HEK293T (cell line): ENCODE results near the gene TSR2.

Experiments
- CTCF ChIA-PET: fragments of 350-600 bp; formaldehyde crosslinking; extraction: SDS; loops from one replicate; lab custom pipeline; 2021; ENCODE audit warnings: antibody characterized with exemption, inconsistent platforms; lab: Yijun Ruan, JAX
- POLR2A ChIA-PET: fragments of 350-600 bp; formaldehyde crosslinking; extraction: SDS; loops from one replicate; lab custom pipeline; 2020; ENCODE audit warnings: antibody characterized with exemption, inconsistent platforms; lab: Yijun Ruan, JAX
- DNase-seq: peaks from one replicate; pipeline ENCODE4 v3.0.0; 2012; ENCODE audit warnings: mixed read lengths; ENCODE audit errors: extremely low spot score
- ARNT ChIP-seq: fragments of 450-650 bp; IDR thresholded peaks from 2 replicates; pipeline ENCODE4 v1.6.1; 2017; ENCODE audit warnings: mild to moderate bottlenecking
- BHLHE40 ChIP-seq: fragments of 450-650 bp; IDR thresholded peaks from 2 replicates; pipeline ENCODE4 v1.6.1; 2016; ENCODE audit warnings: mild to moderate bottlenecking, moderate library complexity, borderline replicate concordance
- CTBP1 ChIP-seq: fragments of 450-650 bp; IDR thresholded peaks from 2 replicates; pipeline ENCODE4 v1.6.1; 2016; ENCODE audit warnings: borderline replicate concordance
- ELF4 ChIP-seq: fragments of 450-650 bp; IDR thresholded peaks from 2 replicates; pipeline ENCODE4 v1.6.1; 2017; ENCODE audit warnings: antibody characterized with exemption
- FOXA1 ChIP-seq: fragments of 450-650 bp; IDR thresholded peaks from 2 replicates; pipeline ENCODE4 v1.6.1; 2016; ENCODE audit warnings: mild to moderate bottlenecking
- FOXK2 ChIP-seq: fragments of 450-650 bp; IDR thresholded peaks from 2 replicates; pipeline ENCODE4 v1.6.1; 2016; ENCODE audit warnings: mild to moderate bottlenecking
- FOXM1 ChIP-seq: fragments of 450-650 bp; IDR thresholded peaks from 2 replicates; pipeline ENCODE4 v1.6.1; 2017; ENCODE audit warnings: mild to moderate bottlenecking, borderline replicate concordance
- HDGF ChIP-seq: fragments of 450-650 bp; IDR thresholded peaks from 2 replicates; pipeline ENCODE4 v1.6.1; 2017; ENCODE audit warnings: antibody characterized with exemption, borderline replicate concordance
- L3MBTL2 ChIP-seq: fragments of 450-650 bp; conservative IDR thresholded peaks from 2 replicates; pipeline ENCODE4 v1.6.1; 2016; ENCODE audit warnings: mild to moderate bottlenecking
- LEF1 ChIP-seq: fragments of 450-650 bp; IDR thresholded peaks from 2 replicates; pipeline ENCODE4 v1.6.1; 2017; ENCODE audit warnings: mild to moderate bottlenecking, borderline replicate concordance
- NFRKB ChIP-seq: fragments of 450-650 bp; IDR thresholded peaks from 2 replicates; pipeline ENCODE4 v1.6.1; 2016; ENCODE audit warnings: mild to moderate bottlenecking, moderate library complexity
- SP1 ChIP-seq: fragments of 450-650 bp; IDR thresholded peaks from 2 replicates; pipeline ENCODE4 v1.6.1; 2017
- SUZ12 ChIP-seq: fragments of 450-650 bp; IDR thresholded peaks from 2 replicates; pipeline ENCODE4 v1.6.1; 2016; ENCODE audit warnings: mild to moderate bottlenecking
- TARDBP ChIP-seq: fragments of 450-650 bp; IDR thresholded peaks from 2 replicates; pipeline ENCODE4 v1.6.1; 2016
- ZNF384 ChIP-seq: fragments of 450-650 bp; IDR thresholded peaks from 2 replicates; pipeline ENCODE4 v1.6.1; 2016
- TF ChIP-seq, protein P1 (sequence below): fragments of 450-650 bp; IDR thresholded peaks from 2 replicates; pipeline ENCODE4 v1.6.1; 2016

TSR2 gene

DNA sequence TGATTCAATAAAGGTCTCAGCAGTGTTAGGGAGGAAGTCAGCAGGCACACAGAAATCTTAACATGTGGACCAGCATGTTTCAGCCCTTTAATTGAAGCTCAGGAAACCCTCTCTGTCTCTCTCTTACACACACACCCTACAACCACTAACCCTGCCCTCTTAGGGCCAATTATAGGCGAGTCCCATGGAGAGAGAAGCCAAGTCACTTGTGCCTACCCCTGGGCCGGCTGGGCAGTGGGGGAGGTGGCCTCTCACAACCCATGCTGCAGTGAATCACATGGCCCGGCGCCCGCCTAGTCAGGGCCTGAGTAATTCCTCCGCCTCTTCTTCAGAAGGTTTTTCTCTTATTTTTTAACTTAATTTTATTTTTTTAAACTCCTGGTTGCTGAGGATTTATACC, 52.1 kb downstream of the TSR2 start:
- TF ChIP-seq SUZ12 (no peak), NFRKB (no peak), BHLHE40 (no peak), CTBP1 (no peak), ARNT (no peak), FOXA1 (no peak), ELF4 (no peak), FOXM1 (no peak), LEF1 (no peak), TARDBP (no peak), FOXK2 (no peak), ZNF384 (no peak), SP1 (no peak), HDGF (no peak), L3MBTL2 (no peak)
- TF ChIP-seq, protein P1, sequence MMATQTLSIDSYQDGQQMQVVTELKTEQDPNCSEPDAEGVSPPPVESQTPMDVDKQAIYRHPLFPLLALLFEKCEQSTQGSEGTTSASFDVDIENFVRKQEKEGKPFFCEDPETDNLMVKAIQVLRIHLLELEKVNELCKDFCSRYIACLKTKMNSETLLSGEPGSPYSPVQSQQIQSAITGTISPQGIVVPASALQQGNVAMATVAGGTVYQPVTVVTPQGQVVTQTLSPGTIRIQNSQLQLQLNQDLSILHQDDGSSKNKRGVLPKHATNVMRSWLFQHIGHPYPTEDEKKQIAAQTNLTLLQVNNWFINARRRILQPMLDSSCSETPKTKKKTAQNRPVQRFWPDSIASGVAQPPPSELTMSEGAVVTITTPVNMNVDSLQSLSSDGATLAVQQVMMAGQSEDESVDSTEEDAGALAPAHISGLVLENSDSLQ = no peak
- ChIA-PET POLR2A (no interaction called here), CTCF (no interaction called here)
- no peak for DNase-seq

DNA sequence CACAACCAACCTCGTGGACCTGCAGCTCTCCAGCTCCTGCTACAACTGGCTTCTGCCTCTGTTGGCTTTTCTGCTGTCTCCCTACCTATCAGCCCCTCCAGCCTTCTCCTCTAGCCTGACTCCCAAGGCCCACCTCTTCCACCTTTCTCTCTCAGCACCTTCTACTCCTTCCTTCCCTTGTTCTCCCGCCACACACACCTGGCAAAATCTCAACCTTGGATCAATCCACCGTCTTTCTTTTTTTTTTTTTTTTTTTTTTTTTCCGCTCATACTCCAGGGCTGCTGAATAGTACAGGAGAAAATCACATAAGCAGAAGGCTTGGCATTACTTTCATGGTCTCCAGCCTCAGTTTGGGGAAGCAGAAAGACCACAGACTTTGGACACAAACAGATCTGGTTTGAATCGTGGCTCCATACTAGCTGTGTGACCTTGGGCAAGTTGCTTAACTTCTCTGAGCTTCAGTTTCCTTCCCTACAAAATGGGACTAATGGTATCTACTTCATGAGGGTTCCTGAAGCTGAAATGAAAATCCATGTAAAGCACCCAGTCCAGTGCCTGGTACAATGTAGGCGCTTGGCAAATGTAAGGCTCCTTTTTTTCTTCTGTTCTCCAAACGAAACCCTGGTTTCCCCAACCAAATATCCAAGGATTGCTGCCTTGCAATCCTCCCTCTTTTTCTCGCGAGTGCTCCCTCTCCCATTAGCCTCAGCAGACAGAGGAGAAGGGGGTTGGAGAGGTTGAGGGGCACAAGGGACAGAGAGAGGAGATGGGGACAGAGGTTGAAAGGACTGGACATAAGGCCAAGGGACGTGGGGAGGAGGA, 54.2 kb downstream of the TSR2 start:
- CTCF ChIA-PET = interaction anchor here (0.6 kb wide), 1 partner anchor 605 kb away, joined by 7 read pairs; no protein-coding TSS in a partner anchor
- no peak for DNase-seq
- TF ChIP-seq ZNF384 = peak; percentile 68
- TF ChIP-seq HDGF = no peak
- POLR2A ChIA-PET = interaction anchor here (1.5 to 1.9 kb wide), 3 partner anchors 36 to 313 kb away, joined by 3 to 4 read pairs (median 3); partner anchors contain the start of genes GNL3L and MAGED2
